Fibroblast of villous mesenchyme (primary cell): ENCODE measurements around the gene IL1RL1. TPM values are rescaled to one million over a fixed set of nuclear protein-coding genes. Genes with fewer than 3 reads are reported as not detected.

Experiments used
- DNase-seq: peaks from one replicate; pipeline ENCODE4 v3.0.0-alpha.2; 2010; ENCODE audit warnings: low read depth
- H3K4me3 ChIP-seq: 2 replicates; pipeline ENCODE4 v1.5.1; 2011; ENCODE audit warnings: low read depth, mild to moderate bottlenecking, low read length
- CTCF ChIP-seq: IDR thresholded peaks from 2 replicates; pipeline ENCODE4 v1.5.1; 2012; ENCODE audit warnings: low read depth, mild to moderate bottlenecking, low read length; ENCODE audit not compliant: insufficient read depth
- total RNA-seq: library from RNA; depleted of rRNA; stranded (reverse); fragments of >200 nt; gene quantifications from 2 replicates; pipeline ENCODE4 v1.2.3, GENCODE V29; 2012

Gene IL1RL1
- total RNA-seq, 1 donor = 1.3 TPM

GRCh38 chr2:102301867-102302362, 9.4 kb upstream of the IL1RL1 start:
- peak; percentile 42 for DNase-seq
- TF ChIP-seq CTCF = peak; percentile 52
- no peak overlapping the region for H3K4me3 ChIP-seq

- no peak for TF ChIP-seq CTCF
- no peak for DNase-seq
- H3K4me3 ChIP-seq = no peak overlapping the region
Observed at GRCh38 chr2:102302458-102302857, 8.9 kb upstream of the IL1RL1 start.

- no peak overlapping the region for H3K4me3 ChIP-seq
- no peak for TF ChIP-seq CTCF
- DNase-seq = no peak
Observed at GRCh38 chr2:102303589-102303988, 7.8 kb upstream of the IL1RL1 start.

- DNase-seq = peak; percentile 36
- no peak for TF ChIP-seq CTCF
- H3K4me3 ChIP-seq = no peak overlapping the region
Observed at GRCh38 chr2:102304268-102304667, 7.1 kb upstream of the IL1RL1 start.

- no peak for TF ChIP-seq CTCF
- no peak overlapping the region for H3K4me3 ChIP-seq
- no peak for DNase-seq
Observed at GRCh38 chr2:102304711-102305611, 6.4 kb upstream of the IL1RL1 start.

GRCh38 chr2:102306125-102306524, 5.2 kb upstream of the IL1RL1 start:
- no peak overlapping the region for H3K4me3 ChIP-seq
- TF ChIP-seq CTCF = no peak
- no peak for DNase-seq
